ENCODE results near the gene DHRS12.
A peak's percentile ranks its signal among the peaks of the same experiment; 100 is the strongest.

The DHRS12 gene

GRCh38 chr13:51763486-51763885 lies 40.5 kb downstream of the DHRS12 start:
- no peak for DNase-seq

- peak in 2 of 56 donors; percentile 29 to 35 for DNase-seq
These were observed 42.2 kb downstream of the DHRS12 start for GRCh38 chr13:51761643-51762350.

DNA sequence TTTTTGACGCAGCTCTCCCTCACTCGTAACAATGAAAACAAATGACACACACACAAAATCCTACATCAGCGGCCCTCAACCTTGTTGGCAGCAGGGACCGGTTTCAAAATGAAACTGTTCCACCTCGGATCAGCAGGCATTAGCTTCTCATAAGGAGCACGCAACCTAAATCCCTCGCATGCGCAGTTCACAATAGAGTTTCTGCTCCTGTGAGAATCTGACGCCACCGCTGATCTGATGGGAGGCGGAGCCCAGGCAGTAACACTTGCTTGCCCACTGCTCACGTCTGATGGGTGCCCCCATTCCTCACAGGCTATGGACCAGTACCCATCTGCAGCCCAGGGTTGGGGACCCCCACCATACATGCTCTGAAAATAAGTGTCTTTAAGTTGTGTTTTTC lies 43.4 kb downstream of the DHRS12 start:
- peak in 54 of 56 donors; percentile 16 to 90 (median 72) for DNase-seq

DNA sequence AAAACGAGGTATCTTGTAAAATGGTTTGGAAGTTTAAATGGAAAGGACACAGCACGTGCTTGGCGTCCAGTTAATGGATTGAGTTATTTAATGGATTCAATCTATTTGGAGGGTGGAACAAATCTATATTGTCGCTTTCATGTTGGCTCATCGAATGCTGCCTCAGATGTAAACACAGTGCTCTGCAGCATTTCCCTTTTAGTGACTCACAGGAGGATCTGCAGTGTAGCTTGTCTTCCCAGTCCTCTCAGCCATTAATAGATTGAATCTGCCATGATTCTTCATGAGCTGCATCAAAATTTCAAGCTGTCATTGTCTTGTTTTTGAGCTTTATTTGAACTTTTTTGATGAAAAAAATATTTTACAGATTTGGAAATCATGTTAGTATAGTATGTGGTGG lies 44.7 kb downstream of the DHRS12 start:
- no peak for DNase-seq

GRCh38 chr13:51758691-51759090 lies 45.3 kb downstream of the DHRS12 start:
- no peak for DNase-seq

DNA sequence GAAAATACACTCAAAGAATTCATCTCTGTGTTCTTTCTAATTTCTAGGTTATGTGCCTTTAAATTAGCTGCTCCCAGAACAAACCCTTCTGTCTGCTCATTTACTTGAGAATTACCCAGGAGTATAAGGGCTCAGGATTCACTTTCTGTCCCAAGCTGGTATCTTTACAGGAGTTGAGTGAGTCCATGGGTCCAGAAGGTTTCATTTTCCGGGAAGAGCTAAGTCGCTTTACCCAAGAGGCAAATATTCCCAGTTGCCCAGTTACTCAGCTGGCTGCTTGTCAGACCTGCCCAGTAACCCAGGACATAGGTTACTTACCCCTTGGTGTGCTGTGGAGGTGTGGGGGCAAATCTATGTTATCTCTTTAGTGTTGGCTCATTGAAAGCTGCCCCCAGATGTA lies 47.3 kb downstream of the DHRS12 start:
- DNase-seq, result no peak

DNA sequence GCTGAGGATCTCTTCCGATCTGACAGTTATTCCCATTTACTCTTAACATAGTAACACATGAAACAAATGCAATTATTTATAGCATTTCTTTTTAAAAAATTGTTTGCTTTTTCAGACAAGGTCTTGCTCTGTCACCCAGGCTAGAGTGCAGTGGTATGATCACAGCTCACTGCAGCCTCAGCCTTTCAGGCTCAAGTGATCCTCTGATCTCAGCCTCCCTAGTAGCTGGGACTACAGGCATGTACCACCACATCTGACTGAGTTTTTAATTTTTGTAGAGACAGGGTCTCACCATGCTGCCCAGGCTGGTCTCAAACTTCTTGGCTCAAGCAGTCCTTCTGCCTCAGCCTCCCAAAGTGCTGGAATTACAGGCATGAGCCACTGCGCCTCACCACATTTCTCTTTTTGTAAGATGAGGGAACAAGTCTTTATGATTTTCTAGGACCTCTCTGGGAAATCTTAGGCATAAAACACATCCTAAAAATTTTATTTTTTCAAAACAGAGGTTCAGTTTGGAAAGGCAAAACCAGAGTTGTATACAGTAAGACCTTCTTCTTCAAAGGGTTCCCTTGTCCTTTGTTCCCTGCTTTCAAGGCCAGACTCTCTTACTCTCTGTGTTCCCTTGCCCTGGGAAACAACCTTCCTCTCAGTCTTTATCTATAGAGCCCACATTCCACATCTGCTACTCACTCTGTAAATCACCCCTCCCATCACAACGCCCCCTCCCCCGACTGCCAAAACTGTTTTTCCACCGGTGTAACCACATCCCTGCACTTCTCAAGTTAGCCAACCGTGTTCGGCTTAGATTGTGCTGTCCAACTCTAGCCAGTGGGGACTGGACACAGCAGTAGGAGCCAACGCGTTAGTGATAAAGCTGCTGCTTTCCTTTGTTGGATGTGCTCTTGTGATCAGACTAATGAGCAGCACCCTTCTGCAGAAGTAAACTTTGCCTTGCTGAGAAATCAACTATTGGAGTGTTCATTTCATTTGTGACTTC lies 56.2 kb downstream of the DHRS12 start:
- no peak for DNase-seq

GRCh38 chr13:51746802-51747201 lies 57.2 kb downstream of the DHRS12 start:
- DNase-seq, result no peak

GRCh38 chr13:51745243-51745642 lies 58.7 kb downstream of the DHRS12 start:
- DNase-seq, result no peak

DNA sequence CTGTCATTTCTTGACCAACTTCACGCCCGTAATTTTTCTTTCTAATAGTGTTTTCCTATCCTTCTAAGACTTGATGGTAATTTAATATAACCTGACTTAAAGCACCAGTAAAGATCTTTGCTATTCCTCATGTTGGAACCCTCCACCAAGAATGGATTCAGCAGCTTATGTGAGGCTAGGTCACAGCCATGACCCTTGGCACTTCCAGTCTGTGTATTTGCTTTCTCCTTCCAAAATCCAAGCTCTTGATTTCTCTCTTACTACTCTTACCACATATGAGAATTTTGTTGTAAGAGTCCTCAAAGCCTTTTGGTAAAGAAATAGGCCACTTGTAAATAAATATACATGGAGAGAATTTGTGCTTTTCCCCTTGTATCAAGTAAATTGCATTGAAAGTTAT lies 61.4 kb downstream of the DHRS12 start:
- DNase-seq, result no peak

DNA sequence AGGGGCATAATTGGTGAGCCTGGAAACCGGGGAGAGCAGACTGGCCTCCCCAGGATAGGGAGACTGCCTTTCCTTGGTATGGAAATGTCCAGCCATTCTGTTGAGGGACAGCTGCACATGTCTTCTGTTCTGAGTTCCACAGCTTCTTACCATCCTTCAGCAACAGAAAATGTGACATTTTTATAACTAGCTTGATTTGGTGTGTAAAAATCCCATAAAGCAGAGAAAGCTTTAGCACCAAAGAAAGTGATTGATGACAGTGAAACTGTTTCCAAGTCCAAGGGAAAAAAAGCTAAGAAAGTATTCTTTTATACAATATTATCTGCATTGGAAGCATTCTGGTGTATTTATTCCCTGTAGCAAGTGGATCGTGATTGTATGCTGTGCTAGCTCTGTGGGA lies 61.9 kb downstream of the DHRS12 start:
- no peak for DNase-seq

DNA sequence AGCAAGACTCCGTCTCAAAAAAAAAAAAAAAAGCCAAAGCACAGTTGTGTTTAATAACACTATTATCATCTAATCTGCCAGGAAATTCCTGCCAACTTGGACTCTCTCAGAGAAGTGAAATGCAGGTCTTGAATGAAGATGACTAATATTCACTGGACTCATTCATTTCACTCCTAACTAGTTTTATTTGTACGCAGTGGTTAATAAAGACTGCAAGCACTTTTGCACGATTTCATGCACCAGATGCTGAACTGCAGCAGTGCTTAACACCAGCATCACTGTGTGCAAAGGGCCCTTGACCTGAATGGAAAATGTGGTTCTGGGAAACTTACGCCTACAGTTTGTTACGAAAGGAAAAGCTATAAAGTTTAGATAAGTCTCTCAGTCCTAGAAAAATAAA lies 63.3 kb downstream of the DHRS12 start:
- DNase-seq, result no peak

DNA sequence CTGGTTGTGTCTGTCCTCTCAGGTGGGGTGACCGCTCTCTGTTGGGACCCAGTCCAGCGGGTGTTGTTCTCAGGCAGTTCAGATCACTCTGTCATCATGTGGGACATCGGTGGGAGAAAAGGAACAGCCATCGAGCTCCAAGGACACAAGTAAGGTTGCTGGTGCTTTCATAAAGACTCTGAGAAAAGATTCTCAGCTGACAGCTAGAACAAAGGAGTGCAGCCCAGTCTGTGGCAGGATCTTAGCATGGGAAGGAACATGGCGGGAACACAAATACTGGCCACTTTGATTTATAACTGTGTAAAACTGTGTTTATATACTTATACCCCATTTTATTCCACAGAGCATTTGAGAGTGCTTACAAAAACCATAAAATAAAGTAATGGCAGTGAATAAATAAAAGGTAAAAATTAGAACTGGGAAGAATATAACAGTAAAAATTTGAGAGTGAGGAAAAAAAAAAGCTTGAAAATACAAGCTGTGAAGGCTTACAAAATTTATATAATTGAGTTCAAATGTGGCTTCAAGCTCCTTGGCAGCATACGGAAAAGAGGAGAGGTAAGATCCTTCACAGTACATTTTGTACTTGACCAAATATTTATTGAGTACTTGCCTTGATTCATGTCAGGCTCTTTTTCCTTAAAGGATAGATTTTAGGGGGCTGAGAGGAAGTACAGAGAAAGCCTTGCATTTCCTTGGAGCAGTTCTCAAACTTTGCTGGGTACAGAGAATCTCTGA lies 64.8 kb downstream of the DHRS12 start:
- no peak for DNase-seq

DNA sequence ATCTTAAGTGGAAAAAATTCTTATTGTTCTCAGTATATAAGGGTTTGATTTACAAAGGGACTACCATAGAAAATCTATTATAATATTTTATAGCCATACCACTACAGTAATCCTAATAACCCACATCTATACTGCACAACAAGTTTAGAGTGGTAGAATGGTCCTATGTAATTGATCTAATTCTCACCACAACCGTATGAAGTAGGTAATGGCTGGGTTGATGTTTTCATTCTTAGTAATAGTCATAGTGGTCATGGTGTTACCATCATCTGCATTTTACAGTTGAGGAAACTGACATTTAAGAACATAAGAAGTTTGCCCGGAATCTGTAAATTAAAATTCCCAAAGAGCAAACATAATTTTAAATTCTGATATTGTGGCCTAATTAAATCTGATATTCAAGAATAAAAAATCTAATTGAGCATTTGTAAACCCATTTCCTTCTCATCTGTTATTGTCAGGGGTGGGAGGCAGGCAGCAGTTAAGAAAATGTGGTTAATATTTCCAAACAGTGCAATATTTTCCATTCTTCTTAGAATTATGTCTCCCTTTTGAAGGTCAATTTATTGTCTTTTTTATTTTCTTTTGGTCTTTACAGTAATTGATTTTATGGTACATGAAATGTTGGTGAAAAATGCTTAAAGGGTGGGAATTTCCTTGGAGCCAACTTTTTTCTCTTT lies 65.6 kb downstream of the DHRS12 start:
- no peak for DNase-seq

DNA sequence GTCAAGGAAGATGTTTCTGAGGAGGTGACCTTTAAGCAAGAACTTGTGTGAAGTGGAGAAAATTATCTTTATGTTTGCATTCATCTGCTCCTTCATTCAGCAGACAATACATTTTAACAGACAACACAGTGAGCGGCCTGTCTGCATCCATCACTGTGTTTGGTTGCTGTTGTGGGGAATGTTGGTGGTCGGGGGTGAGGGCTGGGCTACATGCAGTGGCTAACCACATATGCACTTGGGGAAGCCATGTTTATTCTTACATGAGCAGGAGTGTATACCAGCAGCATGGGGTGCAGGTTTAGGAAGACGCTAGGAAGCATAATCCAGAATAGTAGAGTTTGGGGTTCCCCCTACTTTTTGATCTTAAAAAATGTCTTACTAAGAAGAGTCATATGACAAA lies 66.4 kb downstream of the DHRS12 start:
- no peak for DNase-seq

- DNase-seq, result no peak
These were observed 69.2 kb downstream of the DHRS12 start for GRCh38 chr13:51734786-51735185.

DNA sequence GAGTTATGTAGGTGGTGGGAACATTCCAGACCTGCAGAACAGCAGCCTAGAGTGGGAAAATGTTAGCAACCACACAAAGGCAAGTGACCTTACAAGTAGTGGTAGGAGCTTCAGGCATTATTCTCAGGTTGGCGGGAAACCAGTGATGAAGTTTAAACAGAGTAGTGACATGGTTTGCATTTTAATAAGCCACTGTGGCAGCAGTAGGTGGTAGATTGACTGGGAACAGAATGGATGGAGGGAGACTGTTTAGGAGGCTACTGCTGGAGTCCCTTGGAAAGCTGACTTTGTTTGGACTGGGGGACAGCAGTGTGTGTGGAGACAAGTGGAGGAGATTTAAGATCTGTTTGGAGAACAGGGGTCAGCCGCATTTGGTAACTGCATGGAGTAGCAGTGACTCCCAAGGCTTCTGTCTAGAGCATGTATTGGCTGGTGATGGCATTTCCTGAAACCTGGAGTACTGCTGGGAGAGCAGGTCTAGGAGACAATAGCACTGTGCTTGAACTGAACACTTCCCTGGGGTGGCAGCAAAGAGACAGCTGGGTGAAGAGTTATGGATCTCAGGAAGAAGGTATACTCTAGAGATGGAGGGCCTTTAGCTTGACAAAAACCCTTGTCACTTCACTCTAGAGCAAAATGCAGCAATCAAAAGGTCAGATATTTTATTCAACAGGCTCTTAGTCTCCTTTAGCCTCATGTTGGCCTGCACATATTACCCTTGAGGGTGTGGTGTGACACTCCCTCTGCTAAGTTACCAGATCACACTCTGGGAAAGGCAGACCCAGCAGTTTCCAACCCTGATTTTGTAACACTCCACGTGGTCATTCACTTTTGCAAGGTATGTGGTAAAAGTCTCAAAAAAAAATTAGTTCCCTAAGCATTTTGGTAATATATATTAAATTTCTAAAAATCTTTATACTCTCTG lies 70.3 kb downstream of the DHRS12 start:
- peak in 2 of 56 donors; percentile 8 to 14 for DNase-seq

DNA sequence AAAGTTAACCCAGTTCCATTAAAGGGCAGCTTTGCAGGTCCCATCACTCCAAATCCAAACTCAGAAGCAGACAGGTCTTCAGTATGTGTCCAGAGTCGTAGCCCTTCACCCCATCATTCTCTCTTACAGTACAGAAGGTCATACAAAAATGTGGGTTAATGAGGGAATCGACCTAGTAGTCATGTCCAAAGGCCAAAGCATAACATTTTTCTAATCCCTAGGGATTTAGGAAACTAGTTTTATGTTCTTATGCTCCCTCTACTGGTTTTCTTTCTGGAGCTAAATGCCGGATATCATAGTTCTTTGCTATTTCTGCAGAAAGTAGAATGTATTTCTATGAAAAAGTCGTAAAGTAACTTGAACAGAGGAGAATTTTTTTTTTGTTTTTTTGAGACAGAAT lies 72.2 kb downstream of the DHRS12 start:
- DNase-seq, result no peak

DNA sequence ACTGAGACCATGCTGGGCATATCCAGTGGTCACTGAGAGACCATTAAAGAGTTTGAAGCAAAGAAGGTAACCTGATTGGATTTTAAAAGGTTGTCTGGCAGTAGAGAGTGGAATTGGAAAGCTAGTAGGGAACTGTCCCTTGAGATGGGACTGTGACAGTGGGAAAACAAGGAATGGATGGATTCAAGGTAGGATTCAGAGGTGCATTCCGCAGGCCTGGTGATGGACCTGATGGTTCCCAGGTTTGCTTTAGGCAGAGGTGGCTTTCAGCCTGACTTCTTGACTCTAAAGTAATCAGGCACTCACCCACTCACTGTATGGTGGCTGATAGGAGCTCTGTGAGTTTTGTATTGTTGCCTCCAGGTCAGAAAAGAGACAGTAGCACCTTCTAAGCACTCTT lies 73.0 kb downstream of the DHRS12 start:
- no peak for DNase-seq

All from nucleus accumbens (tissue), 56 donors.